ENCODE measurements around the gene ZNF436. TPM values are rescaled to one million over a fixed set of nuclear protein-coding genes. Genes with fewer than 3 reads are reported as not detected.

ZNF436 gene
- total and polyA plus RNA-seq, 2 donors (not counting 1 experiment from before 2014, with no cell fraction given) = 1.9 to 10.1 TPM

GRCh38 chr1:23367791-23368561, 1.7 kb downstream of the ZNF436 start:
- ATAC-seq (ENCODE audit: low read depth) (peak; percentile 87), DNase-seq (peak; percentile 98)
- Mint-ChIP-seq H3K4me1 (peaks cover 33% of the 10 kb centered on the region), H3K9me3 (ENCODE audit: insufficient read depth) (no peaks in the 10 kb centered on the region), H3K4me3 (peak overlapping the region; percentile 98), H3K27me3 (no peaks in the 10 kb centered on the region), H3K27ac (peak overlapping the region; percentile 99)
- Histone ChIP-seq H3K27me3 (replicated peaks in 1 of 4; ENCODE audit: control extremely low read depth in 1 of 4, control insufficient read depth in 3 of 4, insufficient read depth in 4 of 4, low read length in 3 of 4) (no peaks in the 10 kb centered on the region), H3K4me2 (replicated peaks; ENCODE audit: low read depth, low read length, poor library complexity, severe bottlenecking) (peak overlapping the region; percentile 91), H3K27ac (ENCODE audit: low read length in 2 of 2) (peak overlapping the region; percentile 81 to 85), H3K4me3 (ENCODE audit: control extremely low read depth in 1 of 5, extremely low read depth in 1 of 5, insufficient read depth in 1 of 5, low read depth in 2 of 5, low read length in 4 of 5) (peak overlapping the region; percentile 93 to 100 (median 97)), H2AFZ (ENCODE audit: insufficient read depth, low read depth, low read length, poor library complexity, severe bottlenecking) (peak overlapping the region; percentile 100), H3K36me3 (replicated peaks in 1 of 2; ENCODE audit: control extremely low read depth in 1 of 2, control insufficient read depth in 1 of 2, extremely low read depth in 1 of 2, insufficient read depth in 2 of 2, low read length in 1 of 2) (peaks cover 0 to 1% of the 10 kb centered on the region in 2 experiments), H3K9me3 (ENCODE audit: control extremely low read depth in 1 of 3, control insufficient read depth in 2 of 3, insufficient read depth in 1 of 3, low read length in 2 of 3) (peaks cover under 1 to 14% (median 10%) of the 10 kb centered on the region in 3 donors), H4K20me1 (ENCODE audit: control insufficient read depth, insufficient read depth, low read length, poor library complexity, severe bottlenecking) (no peaks in the 10 kb centered on the region), H3K9ac (ENCODE audit: low read length) (peak overlapping the region; percentile 89), H3K4me1 (ENCODE audit: control insufficient read depth in 2 of 2, insufficient read depth in 2 of 2, low read length in 2 of 2) (peaks cover 12 to 19% of the 10 kb centered on the region in 2 donors), H3K79me2 (ENCODE audit: control insufficient read depth, insufficient read depth, low read length) (peaks cover 16% of the 10 kb centered on the region)
- ChIA-PET POLR2A (interaction anchor here (0.6 to 2.2 kb wide), 6 partner anchors 23 to 612 kb away, joined by 3 to 53 read pairs (median 4); partner anchors contain the start of genes HNRNPR, RPL11 and SRSF10), CTCF (interaction anchor here (0.8 to 1.7 kb wide), 3 partner anchors 23 to 287 kb away, joined by 3 to 12 read pairs (median 3); partner anchors contain the start of gene HNRNPR)
- 2% methylated on average over 40 of the region's 41 CpGs for WGBS (ENCODE audit: insufficient coverage)
- no peak for TF ChIP-seq CTCF (IDR thresholded peaks at IDR 0.05)
- TF ChIP-seq EZH2 (IDR thresholded peaks at IDR 0.05; ENCODE audit: borderline replicate concordance, insufficient read depth, low read depth, low read length, poor library complexity, severe bottlenecking) = no peak
- intact Hi-C loops (cut with micrococcal nuclease) = loop anchor here (1.0 to 5.0 kb wide), 6 partner anchors 24 to 432 kb away; partner anchors contain the start of genes ASAP3, E2F2, GALE and HNRNPR
